ENCODE data around the gene PCLO. TPM values are rescaled to one million over a fixed set of nuclear protein-coding genes. Genes with fewer than 3 reads are reported as not detected.

The PCLO gene
- total and polyA plus RNA-seq, 2 of the 8 experiments (the other 6 are each of a cell fraction or from before 2014, with no cell fraction given) = 1.5 to 3.2 TPM

DNA sequence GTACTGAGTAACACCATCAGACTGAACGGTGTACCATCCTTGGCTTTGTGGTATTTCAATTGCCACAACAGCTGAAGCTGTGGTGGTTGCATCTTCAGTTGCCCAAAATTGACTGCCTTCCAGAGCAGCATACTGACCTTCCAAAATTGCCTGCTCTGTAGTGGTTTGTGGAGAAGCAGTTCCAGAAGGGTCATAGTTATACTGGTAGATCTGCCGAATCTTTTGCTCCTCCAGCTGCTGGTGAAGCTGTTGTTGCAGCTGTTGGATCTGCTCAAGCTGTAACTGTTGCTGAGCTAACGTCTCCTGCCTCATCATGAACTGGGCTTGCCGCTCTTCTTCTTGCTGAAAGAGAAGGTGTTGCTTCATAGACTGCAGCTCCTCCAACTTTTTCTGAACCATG is 212.2 kb downstream of the PCLO start:
- no peaks in the 10 kb centered on the region for H3K23me2 ChIP-seq (ENCODE audit: low read depth, low read length)
- H3K79me1 ChIP-seq (ENCODE audit: low read depth, low read length) = no peaks in the 10 kb centered on the region
- DNase-seq (ENCODE audit: low read depth in 1 of 2, low spot score in 2 of 2) = no peak
- H3K23ac ChIP-seq (ENCODE audit: insufficient read length) = no peak overlapping the region
- H3K36me3 ChIP-seq (ENCODE audit: control insufficient read depth in 2 of 4, insufficient read depth in 4 of 4, low read length in 3 of 4) = no peaks in the 10 kb centered on the region; a peak in 1 of 8 replicates
- H3K14ac ChIP-seq (ENCODE audit: insufficient read length) = no peak overlapping the region
- H3K27me3 ChIP-seq (replicated peaks in 1 of 4; ENCODE audit: control insufficient read depth in 3 of 4, extremely low read depth in 1 of 4, insufficient read depth in 3 of 4, low read length in 3 of 4) = no peaks in the 10 kb centered on the region
- no peak overlapping the region for H3K9ac ChIP-seq (replicated peaks in 1 of 4; ENCODE audit: extremely low read depth in 1 of 4, low read depth in 3 of 4, low read length in 3 of 4)
- no peak overlapping the region for H3K18ac ChIP-seq (ENCODE audit: extremely low read depth, low read length)
- no peaks in the 10 kb centered on the region; a peak in 1 of 4 replicates for H3K9me3 ChIP-seq (ENCODE audit: insufficient read depth in 2 of 2, low read depth in 1 of 2, low read length in 1 of 2)
- 90% methylated on average over 4 of the region's 4 CpGs; no CpG with 5 or more reads in 1 of the 2 experiments for WGBS, 2 experiments (ENCODE audit: extremely low coverage in 1 of 2, insufficient coverage in 1 of 2, insufficient read length in 1 of 2, insufficient replicate concordance in 2 of 2, low coverage in 1 of 2, low lambda C conversion rate in 2 of 2, missing lambda C conversion rate in 1 of 2)
- no peak overlapping the region for H3K27ac ChIP-seq (ENCODE audit: low read depth, low read length)
- FAIRE-seq = no peak
- no peak overlapping the region for H3K56ac ChIP-seq (replicated peaks; ENCODE audit: insufficient read length, low read depth, low read length)
- H2BK12ac ChIP-seq (ENCODE audit: low read depth, low read length) = no peak overlapping the region
- no peak overlapping the region for H2BK5ac ChIP-seq (ENCODE audit: low read depth, low read length)
- no peak overlapping the region for H2AFZ ChIP-seq (ENCODE audit: low read length)
- H3K4me2 ChIP-seq (ENCODE audit: insufficient read depth in 1 of 2, low read depth in 2 of 2, low read length in 2 of 2) = no peak overlapping the region
- H3K79me2 ChIP-seq (ENCODE audit: control insufficient read depth in 1 of 2, insufficient read depth in 2 of 2, low read length in 2 of 2) = no peaks in the 10 kb centered on the region
- H4K5ac ChIP-seq (ENCODE audit: insufficient read length, low read depth, low read length) = no peak overlapping the region
- no peak overlapping the region for H4K8ac ChIP-seq (ENCODE audit: extremely low read depth, insufficient read depth, low read length)
- no peak overlapping the region for H3K4ac ChIP-seq (replicated peaks; ENCODE audit: insufficient read length, low read depth, low read length)
- no peak overlapping the region for H4K91ac ChIP-seq (replicated peaks; ENCODE audit: insufficient read length, low read length)
- CTCF ChIA-PET (ENCODE audit: partially characterized antibody) = interaction anchor here (0.6 to 1.4 kb wide), 2 partner anchors 210 to 1759 kb away, joined by 3 to 4 read pairs; no protein-coding TSS in a partner anchor
- H2BK15ac ChIP-seq (ENCODE audit: low read length) = no peak overlapping the region
- TF ChIP-seq RBBP5 (IDR thresholded peaks at IDR 0.05; ENCODE audit: borderline replicate concordance, low read depth, low read length) (no peak), BRCA1 (IDR thresholded peaks at IDR 0.05; ENCODE audit: low read depth, low read length) (no peak), CHD2 (IDR thresholded peaks at IDR 0.05; ENCODE audit: low read length) (no peak), YY1 (IDR thresholded peaks at IDR 0.05; ENCODE audit: low read depth, low read length) (no peak), HDAC6 (IDR thresholded peaks at IDR 0.05; ENCODE audit: low read depth, low read length) (no peak), BCL11A (IDR thresholded peaks at IDR 0.05; ENCODE audit: low read depth in 2 of 2, low read length in 2 of 2) (no peak), POLR2A (IDR thresholded peaks at IDR 0.05; ENCODE audit: control extremely low read depth in 1 of 2, low read depth in 2 of 2, low read length in 2 of 2) (no peak), CHD1 (IDR thresholded peaks at IDR 0.05; ENCODE audit: low read depth, low read length) (no peak), ZNF274 (IDR thresholded peaks at IDR 0.05; ENCODE audit: borderline replicate concordance, extremely low read depth, low read length) (no peak), CREB1 (IDR thresholded peaks at IDR 0.05) (no peak), NANOG (IDR thresholded peaks at IDR 0.05; ENCODE audit: insufficient read depth, low read depth, low read length, poor library complexity, severe bottlenecking) (no peak)
- TF ChIP-seq, protein P1, sequence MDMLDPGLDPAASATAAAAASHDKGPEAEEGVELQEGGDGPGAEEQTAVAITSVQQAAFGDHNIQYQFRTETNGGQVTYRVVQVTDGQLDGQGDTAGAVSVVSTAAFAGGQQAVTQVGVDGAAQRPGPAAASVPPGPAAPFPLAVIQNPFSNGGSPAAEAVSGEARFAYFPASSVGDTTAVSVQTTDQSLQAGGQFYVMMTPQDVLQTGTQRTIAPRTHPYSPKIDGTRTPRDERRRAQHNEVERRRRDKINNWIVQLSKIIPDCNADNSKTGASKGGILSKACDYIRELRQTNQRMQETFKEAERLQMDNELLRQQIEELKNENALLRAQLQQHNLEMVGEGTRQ (IDR thresholded peaks at IDR 0.05; ENCODE audit: low read length) = no peak
- H3K4me1 ChIP-seq (replicated peaks in 1 of 4; ENCODE audit: control insufficient read depth in 3 of 4, insufficient read depth in 4 of 4, low read length in 3 of 4) = no peaks in the 10 kb centered on the region
- H4K20me1 ChIP-seq (replicated peaks in 1 of 2; ENCODE audit: control insufficient read depth in 1 of 2, insufficient read depth in 2 of 2, low read length in 2 of 2) = no peaks in the 10 kb centered on the region
- H2BK20ac ChIP-seq (ENCODE audit: low read length) = no peak overlapping the region
- no peak overlapping the region for H3K4me3 ChIP-seq (ENCODE audit: extremely low read depth in 1 of 4, insufficient read depth in 2 of 4, low read depth in 3 of 4, low read length in 4 of 4)
- H2AK5ac ChIP-seq (ENCODE audit: low read depth, low read length) = no peak overlapping the region
- POLR2A ChIA-PET (ENCODE audit: partially characterized antibody) = no interaction called here
- H2BK120ac ChIP-seq (replicated peaks; ENCODE audit: low read depth, low read length) = no peak overlapping the region
